A172 (cell line): ENCODE data around the gene SDC3. TPM values are rescaled to one million over a fixed set of nuclear protein-coding genes. Genes with fewer than 3 reads are reported as not detected.
"Not testable (repeated sequence)": the region's sequence is repeated elsewhere in the genome, so short reads cannot be mapped to it uniquely, and the experiment has no call there.

Experiments used
- DNase-seq: peaks from one replicate; pipeline ENCODE4 v3.0.0-alpha.2; 2015; ENCODE audit warnings: low spot score
- total RNA-seq: library from RNA; depleted of rRNA; stranded (reverse); fragments of >200 nt; shearing (Covaris generic); gene quantifications from 2 replicates; pipeline ENCODE4 v1.2.3, GENCODE V29; 2014; rRNA removed

Gene SDC3
- 10.2 and 18.4 TPM in 2 replicates for total RNA-seq

- no peak for DNase-seq
Observed at GRCh38 chr1:30908696-30909364, at the start of gene SDC3. TSS of gene SDC3 (minus strand) at chr1:30908758. CDS start at chr1:30908586, 172 bp downstream.

- DNase-seq, result no peak
Observed at GRCh38 chr1:30957560-30958222, 49.1 kb upstream of the SDC3 start.

GRCh38 chr1:30955448-30956015 lies 47.0 kb upstream of the SDC3 start:
- no peak for DNase-seq

GRCh38 chr1:30953685-30954084 lies 45.1 kb upstream of the SDC3 start:
- DNase-seq, result no peak

GRCh38 chr1:30952098-30952497 lies 43.5 kb upstream of the SDC3 start:
- no peak for DNase-seq

- no peak for DNase-seq
Observed at GRCh38 chr1:30950700-30951099, 42.1 kb upstream of the SDC3 start.

- no peak for DNase-seq
Observed at GRCh38 chr1:30950053-30950452, 41.5 kb upstream of the SDC3 start.

- DNase-seq, result not testable (repeated sequence)
Observed at GRCh38 chr1:30949487-30949838, 40.9 kb upstream of the SDC3 start.

GRCh38 chr1:30948813-30949486 lies 40.4 kb upstream of the SDC3 start:
- DNase-seq, result not testable (repeated sequence)

GRCh38 chr1:30948278-30948677 lies 39.7 kb upstream of the SDC3 start:
- no peak for DNase-seq

GRCh38 chr1:30947212-30947611 lies 38.7 kb upstream of the SDC3 start:
- DNase-seq, result no peak

- DNase-seq, result no peak
Observed at GRCh38 chr1:30942326-30942963, 33.9 kb upstream of the SDC3 start.

GRCh38 chr1:30940541-30940940 lies 32.0 kb upstream of the SDC3 start:
- DNase-seq, result no peak

- DNase-seq, result no peak
Observed at GRCh38 chr1:30936541-30937171, 28.1 kb upstream of the SDC3 start.

- not testable (repeated sequence) for DNase-seq
Observed at GRCh38 chr1:30935758-30936157, 27.2 kb upstream of the SDC3 start.

GRCh38 chr1:30934613-30935012 lies 26.1 kb upstream of the SDC3 start:
- DNase-seq, result no peak

GRCh38 chr1:30933874-30934252 lies 25.3 kb upstream of the SDC3 start:
- peak; percentile 14 for DNase-seq

- DNase-seq, result no peak
Observed at GRCh38 chr1:30930631-30931173, 22.1 kb upstream of the SDC3 start.

- DNase-seq, result no peak
Observed at GRCh38 chr1:30929944-30930525, 21.5 kb upstream of the SDC3 start.

- peak; percentile 8 for DNase-seq
Observed at GRCh38 chr1:30929135-30929889, 20.8 kb upstream of the SDC3 start.
